HG03342 (cell line): ENCODE data around the gene PAX7.
"Not testable (repeated sequence)": the region's sequence is repeated elsewhere in the genome, so short reads cannot be mapped to it uniquely, and the experiment has no call there.

Source experiments
- ATAC-seq: cut with Tn5 transposase; IDR thresholded peaks from one replicate; pipeline ENCODE4 v1.9.1; 2021; ENCODE audit warnings: mild to moderate bottlenecking, moderate library complexity; ENCODE audit not compliant: unreplicated experiment

PAX7 gene

DNA sequence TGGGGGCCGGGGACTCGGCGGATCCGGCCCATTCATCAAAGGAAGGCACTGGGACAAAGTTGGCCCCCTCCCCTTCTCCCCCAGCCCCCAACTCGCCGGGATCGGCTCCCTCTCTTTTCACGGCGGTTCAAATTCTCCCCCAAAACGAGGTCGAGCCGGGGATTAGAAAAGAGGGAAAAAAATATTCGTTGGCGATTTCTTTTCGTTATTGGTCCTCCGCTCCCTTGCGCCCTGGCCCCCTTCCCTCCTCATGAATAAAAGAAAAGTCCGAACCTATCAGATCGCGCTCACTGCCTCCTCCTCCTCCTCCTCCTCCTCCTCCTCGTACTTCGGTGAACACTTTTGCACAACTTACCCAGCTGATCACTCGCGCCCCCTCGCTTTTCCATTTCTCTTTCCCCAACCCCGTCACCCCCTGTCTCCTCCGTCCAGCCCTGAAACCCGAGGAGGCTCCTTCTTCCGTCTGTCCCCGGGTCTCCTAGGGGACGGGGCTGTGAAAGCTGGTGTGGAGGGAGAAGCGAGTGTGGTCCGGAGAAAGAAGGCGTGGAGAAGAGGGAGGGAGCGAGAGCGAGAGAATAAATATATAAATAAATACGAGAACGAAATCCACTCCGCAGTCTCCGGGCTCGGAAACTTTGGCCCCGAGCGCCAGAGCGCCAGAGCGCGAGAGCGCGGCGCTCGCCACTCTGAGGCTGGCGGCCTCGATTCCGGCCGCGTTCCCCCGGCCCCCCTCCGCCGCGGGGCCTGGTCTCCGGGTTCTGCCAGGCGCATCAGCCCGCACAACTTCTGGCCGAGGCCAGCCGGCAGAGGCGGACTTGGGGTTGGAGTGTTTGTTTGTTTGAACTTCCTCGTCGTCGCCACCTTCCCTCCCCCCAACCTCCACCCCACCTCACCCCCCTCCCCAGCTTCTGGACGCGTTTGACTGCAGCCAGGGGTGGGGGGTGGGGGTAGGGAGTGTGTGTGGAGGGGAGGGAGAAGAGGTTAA is at the start of gene PAX7:
Gene PAX7, plus strand, starts transcription at position 336 of the 985 bp plus-strand sequence. CDS start 758 bp downstream, outside the sequence.
- ATAC-seq = no peak

DNA sequence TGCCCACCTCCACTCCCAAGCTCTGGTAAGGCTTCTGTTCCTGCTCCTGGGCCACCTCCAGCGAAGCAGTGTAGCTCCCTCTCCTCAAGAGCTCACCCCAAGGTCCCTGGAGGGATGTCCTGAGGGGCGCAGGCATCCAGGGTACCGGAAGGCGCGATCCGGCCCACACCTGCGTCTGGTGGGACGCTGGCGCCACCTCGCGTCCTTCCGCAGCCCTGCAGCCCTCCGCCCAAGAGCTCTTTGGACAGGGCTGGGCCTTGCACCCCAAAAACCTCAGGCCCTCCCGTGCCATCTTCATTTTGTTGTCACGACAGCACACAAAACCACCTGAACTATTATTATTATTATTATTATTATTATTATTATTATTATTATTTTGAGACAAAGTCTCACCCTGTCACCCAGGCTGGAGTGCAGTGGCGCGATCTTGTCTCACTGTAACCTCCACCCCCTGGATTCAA is 49.2 kb upstream of the PAX7 start:
- ATAC-seq = no peak

- no peak for ATAC-seq
These were observed 47.8 kb upstream of the PAX7 start for GRCh38 chr1:18582890-18583289.

DNA sequence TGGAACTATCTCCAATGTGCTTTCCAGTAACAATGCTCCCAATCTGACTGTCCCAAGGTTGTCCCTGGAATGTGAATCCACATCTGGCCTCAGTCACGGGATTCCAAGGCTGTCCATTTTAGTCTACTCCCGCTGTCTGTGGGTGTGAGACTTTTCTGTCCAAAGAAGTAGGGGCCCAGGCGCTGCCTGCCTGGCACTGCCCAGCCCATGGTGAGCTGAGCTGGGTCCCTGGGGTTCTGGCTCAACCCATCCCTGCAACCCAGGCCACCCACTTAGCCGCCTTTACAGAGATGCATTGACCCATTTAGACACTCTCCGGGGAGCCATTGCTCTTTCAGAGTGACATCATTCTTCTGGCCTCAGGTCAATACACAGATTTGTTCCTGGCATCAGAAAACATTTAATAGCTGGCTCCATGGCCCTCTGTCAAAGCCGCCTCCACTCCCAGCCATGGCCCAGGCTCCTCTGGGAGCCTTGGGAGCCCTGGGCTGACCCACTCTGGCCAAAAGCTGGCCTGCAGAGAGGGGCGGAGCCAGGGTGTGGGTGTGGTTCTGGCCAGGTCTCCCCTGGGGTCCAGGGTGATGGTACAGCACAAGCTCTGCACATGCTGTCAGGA is 47.2 kb upstream of the PAX7 start:
- no peak for ATAC-seq

- ATAC-seq = not testable (repeated sequence)
These were observed 44.6 kb upstream of the PAX7 start for GRCh38 chr1:18586016-18586415.

DNA sequence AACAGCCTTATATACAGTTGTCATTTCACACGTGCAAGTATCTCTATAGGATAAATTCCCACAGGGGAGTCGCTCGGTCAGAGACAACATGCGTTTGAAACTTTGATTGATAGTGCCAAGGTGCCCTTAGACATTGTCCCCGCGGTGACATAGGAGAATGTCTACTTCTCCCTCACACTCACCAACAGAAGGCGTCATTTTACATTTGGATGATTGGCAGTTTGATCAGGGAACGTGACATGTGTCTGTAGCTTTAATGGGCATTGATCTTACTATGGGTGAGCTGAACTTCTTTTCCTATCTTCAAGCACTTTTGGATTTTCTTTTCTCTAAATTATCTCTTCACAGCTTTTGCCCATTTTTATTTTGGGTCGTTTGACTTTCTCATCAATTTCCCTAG is 42.6 kb upstream of the PAX7 start:
- no peak for ATAC-seq

DNA sequence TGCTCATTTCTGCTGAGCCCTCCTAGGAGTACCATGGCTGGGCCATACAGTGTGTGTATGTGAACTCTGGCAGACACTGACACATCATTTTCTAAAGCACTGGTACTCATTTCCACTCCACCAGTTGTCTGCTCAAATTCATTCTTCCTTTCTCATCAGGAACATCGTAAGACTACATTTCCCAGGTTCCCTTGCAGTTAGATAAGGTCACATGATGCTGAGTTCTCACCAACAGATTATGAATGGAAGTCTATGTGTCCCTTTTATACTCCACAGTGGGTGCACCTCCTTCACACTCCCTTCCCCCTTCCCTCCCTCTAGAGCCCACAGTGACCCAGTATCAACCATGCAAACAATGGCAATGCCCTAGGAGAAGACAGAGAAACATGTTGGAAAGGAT is 38.3 kb upstream of the PAX7 start:
- ATAC-seq = no peak

DNA sequence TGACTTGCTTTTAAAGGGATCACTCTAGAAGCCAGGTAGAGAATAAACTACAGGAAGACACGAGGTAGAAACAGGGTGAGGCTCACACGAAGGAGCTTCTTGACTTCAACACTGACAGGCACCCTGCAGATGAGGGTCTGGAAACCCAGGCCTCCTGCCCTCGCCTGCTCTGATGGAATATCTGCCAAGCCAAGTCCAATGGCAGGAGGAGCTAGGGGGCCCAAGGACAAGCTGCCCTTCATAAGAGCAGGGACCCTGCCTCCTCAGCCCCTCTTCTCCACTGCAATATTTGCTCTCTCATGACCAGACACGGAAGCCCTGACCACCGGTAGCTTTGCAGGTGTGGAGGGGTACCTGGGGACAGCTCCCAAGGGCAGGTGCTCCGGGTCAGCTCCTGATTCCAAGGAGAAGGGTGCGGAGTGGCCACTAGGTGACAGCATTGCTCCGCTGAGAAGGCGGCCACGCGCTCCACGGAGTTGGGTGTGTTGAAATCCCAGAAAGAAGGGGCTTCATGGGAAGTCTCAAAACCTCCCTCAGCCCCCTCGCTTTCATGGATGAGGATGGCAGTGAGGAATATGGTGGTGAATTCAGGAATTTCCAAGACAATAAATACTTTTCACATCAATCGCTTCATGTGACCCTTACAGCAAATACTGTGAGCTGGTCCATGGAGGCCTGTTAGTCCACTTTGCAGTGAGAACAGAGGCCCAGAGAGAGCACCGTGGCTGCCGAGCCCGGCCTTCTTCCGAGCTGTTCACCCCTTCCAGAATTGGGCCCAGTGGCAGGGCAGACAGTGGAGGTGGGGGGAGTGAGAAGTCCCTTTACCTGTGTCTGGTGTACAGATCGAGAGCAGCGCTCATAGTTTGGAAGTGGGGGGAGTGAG is 33.2 kb upstream of the PAX7 start:
- no peak for ATAC-seq

GRCh38 chr1:18599086-18599485 is 31.6 kb upstream of the PAX7 start:
- ATAC-seq = no peak

DNA sequence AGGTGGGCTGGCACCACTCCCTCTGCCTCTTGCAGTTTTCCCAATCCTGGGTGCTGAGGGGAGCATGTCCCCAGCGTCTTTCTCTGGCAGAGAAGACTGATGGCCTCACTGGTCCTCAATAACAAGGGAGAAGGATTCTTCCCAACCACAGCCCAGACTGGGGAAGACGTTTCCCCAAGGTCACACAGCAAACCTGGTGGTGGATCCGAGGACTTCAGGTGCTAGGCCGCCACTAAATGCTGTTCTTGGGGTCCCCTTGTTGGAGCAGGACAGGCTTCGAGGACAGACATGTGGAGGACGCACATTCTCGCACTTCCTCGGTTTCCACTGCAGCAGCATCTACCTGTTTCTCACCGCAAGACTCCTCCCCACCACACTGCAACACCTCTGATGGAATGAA is 30.9 kb upstream of the PAX7 start:
- no peak for ATAC-seq

DNA sequence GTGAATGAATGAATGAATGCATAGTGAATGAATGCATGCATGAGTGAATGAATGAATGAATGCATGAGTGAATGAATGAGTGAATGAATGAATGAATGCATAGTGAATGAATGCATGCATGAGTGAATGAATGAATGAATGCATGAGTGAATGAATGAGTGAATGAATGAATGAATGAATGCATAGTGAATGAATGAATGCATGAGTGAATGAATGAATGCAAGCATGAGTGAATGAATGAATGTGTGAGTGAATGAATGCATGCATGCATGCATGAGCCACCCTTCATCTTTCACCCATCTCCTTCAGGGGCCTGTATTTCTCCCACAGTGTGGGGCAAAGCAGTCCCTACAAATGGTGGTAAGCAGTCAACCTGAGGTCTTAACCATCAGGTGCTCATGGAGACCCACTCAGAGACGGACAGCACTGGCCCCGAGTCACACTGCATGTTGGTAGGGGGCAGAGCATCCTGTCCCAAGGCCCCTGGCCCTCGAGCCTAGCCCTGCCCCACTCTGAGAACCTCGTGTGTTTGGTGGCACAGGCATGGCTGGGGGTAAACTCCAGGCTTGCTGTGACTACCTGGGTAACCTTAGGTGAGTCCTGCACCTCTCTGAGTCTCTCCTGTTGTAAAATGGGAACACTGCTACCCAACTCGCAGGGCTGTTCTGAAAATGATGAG is 28.0 kb upstream of the PAX7 start:
- no peak for ATAC-seq

DNA sequence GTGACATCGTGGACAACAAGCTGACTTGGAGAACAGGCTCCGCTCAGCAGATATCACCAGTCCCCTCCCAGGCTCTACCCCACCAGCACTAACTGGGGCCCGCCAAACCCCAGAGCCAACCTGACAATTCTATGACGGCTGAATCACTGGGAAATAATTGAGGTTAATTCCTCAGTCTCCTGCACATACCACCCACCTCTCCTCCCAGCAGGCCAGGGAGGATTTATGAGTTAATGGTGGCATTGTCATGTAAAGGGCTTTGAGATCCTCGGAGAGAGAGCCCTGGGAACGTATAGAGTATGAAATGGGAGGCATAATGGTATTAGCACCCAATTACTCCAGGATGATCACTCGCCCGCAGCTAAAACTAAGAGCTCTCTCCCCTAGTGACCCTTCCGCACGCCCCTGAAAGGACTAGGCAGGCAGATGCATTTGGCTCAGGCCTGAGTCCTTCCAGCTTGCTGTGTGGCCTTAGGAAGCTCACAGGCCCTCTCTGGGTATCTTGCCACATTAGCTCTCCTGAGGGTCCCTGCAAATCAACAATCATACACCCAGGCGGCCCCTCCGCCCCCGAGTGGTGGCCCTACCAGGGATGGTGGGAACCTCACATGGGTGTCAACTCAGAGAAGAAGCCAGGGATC is 27.3 kb upstream of the PAX7 start:
- no peak for ATAC-seq

- no peak for ATAC-seq
These were observed 24.0 kb upstream of the PAX7 start for GRCh38 chr1:18606443-18607288.

GRCh38 chr1:18607289-18607760 is 23.3 kb upstream of the PAX7 start:
- no peak for ATAC-seq

- no peak for ATAC-seq
These were observed 22.1 kb upstream of the PAX7 start for GRCh38 chr1:18608534-18608933.

GRCh38 chr1:18611311-18611710 is 19.3 kb upstream of the PAX7 start:
- no peak for ATAC-seq

- no peak for ATAC-seq
These were observed 18.6 kb upstream of the PAX7 start for GRCh38 chr1:18612073-18612472.

DNA sequence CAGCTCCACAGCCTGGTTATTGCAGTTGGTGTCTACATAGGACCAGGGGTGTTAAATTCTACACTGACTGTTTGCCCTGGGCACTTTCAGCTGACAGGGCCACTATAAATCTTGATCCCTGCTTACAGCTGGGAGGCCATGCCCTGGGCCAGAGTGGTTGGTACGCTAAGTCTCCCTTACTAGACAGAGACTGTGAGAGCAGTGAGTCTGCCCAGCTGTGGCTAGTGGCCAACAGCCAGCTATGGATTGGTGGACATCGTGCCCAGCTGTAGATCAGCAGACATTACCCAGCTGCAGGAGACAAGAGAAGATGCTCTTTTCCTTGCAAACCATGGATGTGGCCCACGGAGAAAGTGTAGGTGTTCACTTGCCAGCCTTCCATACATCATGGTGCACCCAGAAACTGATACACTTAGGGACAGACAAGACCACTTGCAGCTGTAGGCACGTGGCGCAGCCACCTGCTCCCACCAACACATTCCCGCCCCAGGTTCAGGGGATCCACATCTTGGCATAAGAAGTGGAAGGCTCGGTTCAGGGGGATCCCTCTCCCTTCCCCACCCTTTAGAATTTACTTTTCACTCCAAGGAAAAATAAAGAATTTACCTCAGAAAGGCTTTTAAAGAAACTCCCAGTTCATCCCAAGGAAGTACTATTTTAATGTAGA is 16.4 kb upstream of the PAX7 start:
- ATAC-seq = no peak
